Measurements from ENCODE around the gene ABCD3. TPM values are rescaled to one million over a fixed set of nuclear protein-coding genes. Genes with fewer than 3 reads are reported as not detected.
"Not testable (repeated sequence)": the region's sequence is repeated elsewhere in the genome, so short reads cannot be mapped to it uniquely, and the experiment has no call there.

The ABCD3 gene
- polyA plus RNA-seq, 3 donors = 7.8 to 24.9 (median 21.0) TPM

DNA sequence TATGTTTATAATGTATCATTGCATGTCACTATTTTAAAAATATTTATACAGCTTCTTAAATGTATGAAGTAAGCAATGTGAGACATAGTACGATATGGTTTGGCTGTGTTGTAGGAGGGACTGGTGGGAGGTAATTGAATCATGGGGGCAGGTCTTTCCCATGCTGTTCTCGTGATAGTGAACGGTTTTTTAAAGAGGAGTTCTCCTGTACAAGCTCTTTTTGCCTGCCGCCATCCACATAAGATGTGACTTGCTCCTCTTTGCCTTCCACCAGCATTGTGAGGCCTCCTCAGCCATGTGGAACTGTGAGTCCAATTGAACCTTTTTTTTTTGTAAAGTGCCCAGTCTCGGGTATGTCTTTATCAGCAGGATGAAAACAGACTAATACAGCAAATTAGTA, 10.3 kb downstream of the ABCD3 start:
- Mint-ChIP-seq H3K4me3 (no peak overlapping the region), H3K4me1 (peaks cover 25% of the 10 kb centered on the region), H3K27me3 (ENCODE audit: low read depth in 3 of 3) (peaks cover 0 to 1% (median 1%) of the 10 kb centered on the region in 3 donors), H3K9me3 (peaks cover 0 to 10% (median 2%) of the 10 kb centered on the region in 7 donors), H3K27ac (no peak overlapping the region), H3K36me3 (peaks cover 6 to 14% of the 10 kb centered on the region in 2 donors)
- peaks cover 87% of the 10 kb centered on the region for H3K79me2 ChIP-seq (ENCODE audit: insufficient read depth, low read length)
- no peak for TF ChIP-seq CTCF (IDR thresholded peaks at IDR 0.05)
- H3K27ac ChIP-seq (ENCODE audit: low read depth in 1 of 2, low read length in 2 of 2) = no peak overlapping the region
- no peaks in the 10 kb centered on the region for H3K9me3 ChIP-seq (replicated peaks in 1 of 2; ENCODE audit: control insufficient read depth in 1 of 2, insufficient read depth in 1 of 2, low read length in 2 of 2)
- no peaks in the 10 kb centered on the region for H3K27me3 ChIP-seq (ENCODE audit: control insufficient read depth in 2 of 2, insufficient read depth in 2 of 2, low read length in 2 of 2)
- peaks cover 3 to 5% of the 10 kb centered on the region in 2 donors for H3K4me1 ChIP-seq (ENCODE audit: control insufficient read depth in 1 of 2, insufficient read depth in 2 of 2, low read length in 2 of 2)
- peaks cover 55% of the 10 kb centered on the region for H4K20me1 ChIP-seq (ENCODE audit: insufficient read depth, low read length)
- no peak overlapping the region for H3K4me3 ChIP-seq (replicated peaks in 1 of 3; ENCODE audit: low read depth in 2 of 3, low read length in 3 of 3)
- H2AFZ ChIP-seq (ENCODE audit: insufficient read depth, low read depth, low read length, poor library complexity, severe bottlenecking) = no peak overlapping the region
- intact Hi-C loops (cut with micrococcal nuclease) = no loop called here
- H3K4me2 ChIP-seq (replicated peaks; ENCODE audit: extremely low read depth, low read length, poor library complexity, severe bottlenecking) = no peak overlapping the region
- no peak for DNase-seq
- no peak overlapping the region for H3K9ac ChIP-seq (ENCODE audit: insufficient read depth, low read length, poor library complexity, severe bottlenecking)
- WGBS (ENCODE audit: insufficient coverage) = 95% methylated on average over 4 of the region's 5 CpGs
- H3K36me3 ChIP-seq (replicated peaks in 1 of 2; ENCODE audit: control insufficient read depth in 1 of 2, insufficient read depth in 2 of 2, low read length in 2 of 2) = no peaks in the 10 kb centered on the region

DNA sequence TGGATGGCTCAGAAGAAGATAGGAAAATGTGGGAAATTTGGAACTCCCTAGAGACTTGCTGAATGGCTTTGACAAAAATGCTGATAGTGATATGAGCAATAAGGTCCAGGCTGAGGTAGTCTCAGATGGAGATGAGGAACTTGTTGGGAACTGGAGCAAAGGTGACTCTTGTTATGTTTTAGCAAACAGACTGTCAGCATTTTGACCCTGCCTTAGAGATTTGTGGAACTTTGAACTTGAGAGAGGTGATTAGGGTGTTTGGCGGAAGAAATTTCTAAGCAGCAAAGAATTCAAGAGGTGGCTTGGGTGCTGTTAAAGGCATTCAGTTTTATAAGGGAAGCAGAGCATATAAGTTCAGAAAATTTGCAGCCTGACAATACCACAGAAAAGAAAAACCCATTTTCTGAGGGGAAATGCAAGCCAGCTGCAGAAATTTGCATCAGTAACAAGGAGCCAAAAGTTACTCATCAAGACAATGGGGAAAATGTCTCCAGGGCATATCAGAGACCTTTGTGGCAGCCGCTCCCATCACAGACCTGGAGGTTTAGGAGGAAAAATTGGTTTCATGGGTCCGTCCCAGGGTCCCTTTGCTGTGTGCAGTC, 10.8 kb downstream of the ABCD3 start:
- H3K4me2 ChIP-seq (replicated peaks; ENCODE audit: extremely low read depth, low read length, poor library complexity, severe bottlenecking); H3K36me3 ChIP-seq (replicated peaks in 1 of 2; ENCODE audit: control insufficient read depth in 1 of 2, insufficient read depth in 2 of 2, low read length in 2 of 2); H3K9ac ChIP-seq (ENCODE audit: insufficient read depth, low read length, poor library complexity, severe bottlenecking); H3K27ac Mint-ChIP-seq; H2AFZ ChIP-seq (ENCODE audit: insufficient read depth, low read depth, low read length, poor library complexity, severe bottlenecking); H3K9me3 ChIP-seq (replicated peaks in 1 of 2; ENCODE audit: control insufficient read depth in 1 of 2, insufficient read depth in 1 of 2, low read length in 2 of 2); H3K4me3 ChIP-seq (replicated peaks in 1 of 3; ENCODE audit: low read depth in 2 of 3, low read length in 3 of 3); H3K27me3 ChIP-seq (ENCODE audit: control insufficient read depth in 2 of 2, insufficient read depth in 2 of 2, low read length in 2 of 2); H3K27ac ChIP-seq (ENCODE audit: low read depth in 1 of 2, low read length in 2 of 2); DNase-seq; intact Hi-C loops (cut with micrococcal nuclease); H3K4me3 Mint-ChIP-seq; H3K27me3 Mint-ChIP-seq (ENCODE audit: low read depth in 3 of 3); H3K4me1 ChIP-seq (ENCODE audit: control insufficient read depth in 1 of 2, insufficient read depth in 2 of 2, low read length in 2 of 2): not testable (repeated sequence)
- 100% methylated on average over 2 of the region's 3 CpGs for whole genome bisulfite sequencing (ENCODE audit: insufficient coverage)
- Mint-ChIP-seq H3K9me3 (peaks cover 0 to 10% (median 2%) of the 10 kb centered on the region in 7 donors), H3K36me3 (peaks cover 10 to 17% of the 10 kb centered on the region in 2 donors), H3K4me1 (peaks cover 20% of the 10 kb centered on the region)
- Histone ChIP-seq H3K79me2 (ENCODE audit: insufficient read depth, low read length) (peaks cover 84% of the 10 kb centered on the region), H4K20me1 (ENCODE audit: insufficient read depth, low read length) (peaks cover 50% of the 10 kb centered on the region)

DNA sequence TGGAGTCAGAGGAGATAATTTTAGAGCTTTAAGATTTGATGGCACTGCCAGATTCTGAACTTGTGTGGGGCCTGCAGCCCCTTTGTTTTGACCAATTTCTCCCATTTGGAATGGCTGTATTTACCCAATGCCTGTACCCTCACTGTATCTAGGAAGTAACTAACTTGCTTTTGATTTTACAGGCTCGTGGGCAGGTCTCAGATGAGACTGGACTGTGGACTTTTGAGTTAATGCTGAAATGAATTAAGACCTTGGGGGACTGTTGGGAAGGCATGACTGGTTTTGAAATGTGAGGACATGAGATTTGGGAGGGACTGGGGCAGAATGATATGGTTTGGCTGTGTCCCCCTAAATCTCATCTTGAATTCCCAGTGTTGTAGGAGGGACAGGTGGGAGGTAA, 11.9 kb downstream of the ABCD3 start:
- H3K27ac ChIP-seq (ENCODE audit: low read depth in 1 of 2, low read length in 2 of 2); H3K4me3 ChIP-seq (replicated peaks in 1 of 3; ENCODE audit: low read depth in 2 of 3, low read length in 3 of 3); H3K27me3 ChIP-seq (ENCODE audit: control insufficient read depth in 2 of 2, insufficient read depth in 2 of 2, low read length in 2 of 2); intact Hi-C loops (cut with micrococcal nuclease); H2AFZ ChIP-seq (ENCODE audit: insufficient read depth, low read depth, low read length, poor library complexity, severe bottlenecking); H3K9ac ChIP-seq (ENCODE audit: insufficient read depth, low read length, poor library complexity, severe bottlenecking); H3K36me3 ChIP-seq (replicated peaks in 1 of 2; ENCODE audit: control insufficient read depth in 1 of 2, insufficient read depth in 2 of 2, low read length in 2 of 2); H3K4me1 ChIP-seq (ENCODE audit: control insufficient read depth in 1 of 2, insufficient read depth in 2 of 2, low read length in 2 of 2); H3K4me3 Mint-ChIP-seq; H3K27me3 Mint-ChIP-seq (ENCODE audit: low read depth in 3 of 3); H3K4me2 ChIP-seq (replicated peaks; ENCODE audit: extremely low read depth, low read length, poor library complexity, severe bottlenecking); DNase-seq; H3K9me3 ChIP-seq (replicated peaks in 1 of 2; ENCODE audit: control insufficient read depth in 1 of 2, insufficient read depth in 1 of 2, low read length in 2 of 2): not testable (repeated sequence)
- H3K36me3 Mint-ChIP-seq = peaks cover 12 to 17% of the 10 kb centered on the region in 2 donors
- no CpG with 5 or more reads among the region's 1 CpG for WGBS (ENCODE audit: insufficient coverage)
- H3K27ac Mint-ChIP-seq = peak overlapping the region in 1 of 7 donors; percentile 2
- H3K9me3 Mint-ChIP-seq = peaks cover 0 to 10% (median 2%) of the 10 kb centered on the region in 7 donors
- H4K20me1 ChIP-seq (ENCODE audit: insufficient read depth, low read length) = peaks cover 48% of the 10 kb centered on the region
- peaks cover 79% of the 10 kb centered on the region for H3K79me2 ChIP-seq (ENCODE audit: insufficient read depth, low read length)
- peaks cover 22% of the 10 kb centered on the region for H3K4me1 Mint-ChIP-seq
